Coronary artery (tissue), 2 donors: ENCODE results near the gene CFAP43.

Source experiments
- DNase-seq: peaks from one replicate; pipeline ENCODE4 v3.0.0-alpha.2; 2017; ENCODE audit warnings: low spot score
- H3K27ac ChIP-seq, 2 donors: fragments of 200-600 bp; sonication (generic); one replicate each; pipeline ENCODE4 v1.5.1; 2016 to 2019
- H3K4me3 ChIP-seq: fragments of 200-600 bp; sonication (generic); 2 replicates; pipeline ENCODE4 v1.5.1; 2016; ENCODE audit warnings: mild to moderate bottlenecking, moderate library complexity
- TF ChIP-seq, protein P1 (sequence below): fragments of 200-600 bp; sonication (generic); IDR thresholded peaks from one replicate; pipeline ENCODE4 v1.5.1; 2019; ENCODE audit warnings: antibody characterized with exemption

CFAP43 gene

DNA sequence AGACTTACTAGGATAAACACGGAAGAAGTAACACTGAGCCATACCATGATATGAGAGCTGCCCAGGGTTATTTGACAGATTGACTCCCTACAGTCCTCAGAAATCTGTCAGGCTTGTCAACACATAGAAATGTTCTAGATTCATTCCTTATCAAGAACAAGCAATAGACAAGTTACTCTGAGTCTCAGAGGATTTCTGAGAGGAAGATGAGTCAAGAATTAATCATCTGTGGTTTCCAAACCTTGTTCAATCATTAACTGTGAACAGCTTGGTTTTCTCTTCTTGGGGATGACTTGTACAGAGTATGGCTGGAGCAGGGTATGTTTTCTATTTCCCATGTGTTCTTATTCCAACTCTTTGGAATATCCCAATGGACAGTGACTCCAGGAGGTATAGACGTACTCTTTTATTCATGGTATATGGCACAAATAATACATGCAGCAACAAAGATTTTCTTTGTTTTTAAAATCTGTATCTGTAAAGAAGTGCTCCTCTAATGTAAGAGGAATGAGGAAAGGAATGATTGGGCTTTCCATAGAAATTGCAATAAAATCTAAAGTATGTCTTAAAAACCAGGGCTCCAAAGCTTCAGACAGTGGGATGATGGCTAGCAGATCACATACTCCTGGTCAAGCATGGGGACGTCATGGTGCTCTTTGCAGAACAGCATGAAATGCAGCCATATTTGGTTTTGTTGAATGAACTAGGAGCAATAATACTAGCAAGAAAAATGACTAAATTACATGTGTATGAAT lies 122.1 kb downstream of the CFAP43 start:
- DNase-seq: no peak
- Histone ChIP-seq H3K4me3 (no peak overlapping the region), H3K27ac (no peak overlapping the region)

DNA sequence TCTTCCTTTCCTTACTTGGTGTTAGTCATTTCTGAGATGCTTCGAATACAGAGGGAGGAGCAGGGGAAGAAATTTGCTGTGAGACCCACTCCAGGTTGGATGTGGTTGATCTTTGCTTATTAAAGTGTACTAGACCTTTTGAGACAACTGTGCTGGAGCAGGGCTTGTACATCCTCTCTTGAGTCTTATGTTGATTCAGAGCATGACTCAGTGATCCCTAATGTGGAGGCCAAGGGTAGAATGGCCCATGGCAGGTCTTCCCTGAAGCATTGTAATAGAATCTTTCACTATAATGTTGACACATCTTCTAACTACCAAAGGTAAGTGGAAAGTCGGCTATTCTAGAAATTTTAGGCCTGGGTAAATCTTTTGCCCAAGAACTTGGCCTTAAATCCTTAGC lies 127.2 kb downstream of the CFAP43 start:
- DNase-seq: no peak
- Histone ChIP-seq H3K4me3 (no peak overlapping the region), H3K27ac (no peak overlapping the region)
- TF ChIP-seq, protein P1, sequence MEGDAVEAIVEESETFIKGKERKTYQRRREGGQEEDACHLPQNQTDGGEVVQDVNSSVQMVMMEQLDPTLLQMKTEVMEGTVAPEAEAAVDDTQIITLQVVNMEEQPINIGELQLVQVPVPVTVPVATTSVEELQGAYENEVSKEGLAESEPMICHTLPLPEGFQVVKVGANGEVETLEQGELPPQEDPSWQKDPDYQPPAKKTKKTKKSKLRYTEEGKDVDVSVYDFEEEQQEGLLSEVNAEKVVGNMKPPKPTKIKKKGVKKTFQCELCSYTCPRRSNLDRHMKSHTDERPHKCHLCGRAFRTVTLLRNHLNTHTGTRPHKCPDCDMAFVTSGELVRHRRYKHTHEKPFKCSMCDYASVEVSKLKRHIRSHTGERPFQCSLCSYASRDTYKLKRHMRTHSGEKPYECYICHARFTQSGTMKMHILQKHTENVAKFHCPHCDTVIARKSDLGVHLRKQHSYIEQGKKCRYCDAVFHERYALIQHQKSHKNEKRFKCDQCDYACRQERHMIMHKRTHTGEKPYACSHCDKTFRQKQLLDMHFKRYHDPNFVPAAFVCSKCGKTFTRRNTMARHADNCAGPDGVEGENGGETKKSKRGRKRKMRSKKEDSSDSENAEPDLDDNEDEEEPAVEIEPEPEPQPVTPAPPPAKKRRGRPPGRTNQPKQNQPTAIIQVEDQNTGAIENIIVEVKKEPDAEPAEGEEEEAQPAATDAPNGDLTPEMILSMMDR: no peak

More for the DNA sequence above, 122.1 kb downstream of the CFAP43 start:
- TF ChIP-seq, protein P1: no peak

DNA sequence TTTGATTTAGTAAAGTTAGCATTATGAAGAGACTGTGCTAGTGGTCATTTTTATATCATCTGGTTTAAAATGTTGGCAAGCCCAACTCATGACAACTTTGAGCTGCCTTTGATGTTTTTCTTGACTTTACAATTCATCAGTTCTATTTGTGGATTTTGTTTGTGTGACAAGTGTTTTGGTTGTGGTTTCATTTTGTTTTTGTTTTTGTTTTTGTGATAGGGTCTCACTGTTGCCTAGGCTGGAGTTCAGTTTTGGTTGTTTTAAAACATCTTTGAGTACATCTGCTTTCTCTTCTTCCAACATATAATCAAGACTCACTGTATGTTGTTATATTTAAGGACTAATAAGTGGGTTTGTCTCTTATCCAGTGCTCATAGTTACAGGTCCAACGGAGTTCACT lies 127.7 kb downstream of the CFAP43 start:
- no peak overlapping the region for H3K4me3 ChIP-seq
- TF ChIP-seq, protein P1: no peak
- H3K27ac ChIP-seq: no peak overlapping the region
- no peak for DNase-seq

DNA sequence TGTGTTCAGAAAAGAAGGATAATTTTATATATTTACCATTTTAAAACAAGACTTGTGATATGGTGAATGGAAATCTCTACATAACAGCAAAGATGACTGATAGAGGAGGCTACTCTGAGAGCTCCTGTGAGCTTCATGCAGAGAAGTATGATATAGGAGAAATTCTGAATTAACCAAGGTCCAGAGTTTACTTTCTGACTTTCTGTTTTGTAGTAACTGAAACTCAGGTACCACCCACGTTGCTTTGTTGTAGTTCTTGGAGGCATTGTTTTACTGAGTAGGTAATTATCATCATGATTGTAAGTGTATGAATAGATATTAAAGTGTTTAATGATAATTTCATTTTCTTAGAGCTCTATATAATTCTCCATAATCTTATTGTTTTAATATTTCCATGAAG lies 128.2 kb downstream of the CFAP43 start:
- no peak overlapping the region for H3K4me3 ChIP-seq
- DNase-seq: no peak
- TF ChIP-seq, protein P1: no peak

DNA sequence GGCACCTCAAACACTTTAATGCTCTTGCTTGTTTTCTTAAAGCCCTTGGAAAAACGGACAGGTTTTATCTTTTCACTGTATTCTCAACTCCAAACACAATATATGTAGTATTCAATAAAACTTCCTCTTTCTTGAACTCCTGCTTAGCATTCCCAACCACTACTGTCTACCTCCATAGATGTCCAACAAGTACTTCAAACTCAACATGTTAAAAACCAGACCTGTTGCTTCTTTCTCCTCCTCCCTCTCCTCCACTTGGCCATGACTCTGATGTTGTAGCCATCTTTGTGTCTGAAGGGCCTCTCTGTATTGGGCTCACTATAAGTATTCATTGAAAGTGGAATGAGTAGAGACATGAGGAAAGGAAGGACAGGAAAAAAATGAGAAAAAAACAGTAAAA lies 130.3 kb downstream of the CFAP43 start:
- TF ChIP-seq, protein P1: no peak
- Histone ChIP-seq H3K4me3 (no peak overlapping the region), H3K27ac (no peak overlapping the region)
- no peak for DNase-seq

More for the DNA sequence above, 128.2 kb downstream of the CFAP43 start:
- H3K27ac ChIP-seq: no peak overlapping the region

DNA sequence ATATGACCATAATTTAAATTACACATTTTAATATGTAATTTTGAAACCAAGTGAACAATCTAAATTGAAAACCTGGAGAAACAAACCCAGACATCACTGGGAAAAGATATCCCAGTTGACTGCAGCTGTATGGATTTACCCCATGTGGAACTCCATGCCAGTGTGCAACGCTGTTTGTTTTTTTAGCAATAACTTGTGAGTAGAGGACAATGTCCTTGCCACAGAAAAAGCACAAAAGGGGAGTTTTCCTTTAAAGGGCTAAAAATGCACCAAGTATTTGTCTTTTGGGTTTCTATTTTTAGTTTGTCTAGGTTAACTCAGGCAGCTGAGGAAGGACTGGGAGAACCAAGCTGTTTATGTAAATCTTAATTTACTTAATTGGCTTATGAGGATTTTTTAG lies 131.4 kb downstream of the CFAP43 start:
- TF ChIP-seq, protein P1: no peak
- Histone ChIP-seq H3K27ac (no peak overlapping the region), H3K4me3 (no peak overlapping the region)
- no peak for DNase-seq

DNA sequence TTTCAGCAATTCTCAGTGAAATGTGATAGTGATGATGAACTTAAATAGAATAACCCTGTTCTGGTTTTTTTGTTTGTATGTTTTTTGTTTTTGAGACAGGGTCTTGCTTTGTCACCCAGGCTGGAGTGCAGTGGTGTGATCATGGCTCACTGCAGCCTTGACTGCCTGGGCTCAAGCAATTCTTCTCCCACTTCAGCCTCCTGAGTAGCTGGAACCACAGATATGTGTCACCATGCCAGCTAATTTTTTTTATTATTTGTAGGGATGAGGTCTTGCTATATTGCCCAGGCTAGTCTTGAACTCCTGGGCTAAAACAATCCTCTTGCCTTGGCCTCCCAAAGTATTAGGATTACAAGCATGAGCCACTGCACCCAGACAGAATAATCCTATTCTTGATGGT lies 132.2 kb downstream of the CFAP43 start:
- TF ChIP-seq, protein P1: no peak
- Histone ChIP-seq H3K27ac (no peak overlapping the region), H3K4me3 (no peak overlapping the region)
- no peak for DNase-seq
